GM19239 (cell line): ENCODE data around the gene MT1G.
"Not testable (repeated sequence)": the region's sequence is repeated elsewhere in the genome, so short reads cannot be mapped to it uniquely, and the experiment has no call there.

Experiments used
- DNase-seq: peaks from one replicate; pipeline ENCODE4 v3.0.0; 2011; ENCODE audit warnings: low spot score; ENCODE audit not compliant: insufficient read length
- FAIRE-seq: peaks from 2 replicates; lab custom pipeline; 2011; peaks lifted over from hg19 to GRCh38; lab: Jason Lieb, UNC

MT1G gene

DNA sequence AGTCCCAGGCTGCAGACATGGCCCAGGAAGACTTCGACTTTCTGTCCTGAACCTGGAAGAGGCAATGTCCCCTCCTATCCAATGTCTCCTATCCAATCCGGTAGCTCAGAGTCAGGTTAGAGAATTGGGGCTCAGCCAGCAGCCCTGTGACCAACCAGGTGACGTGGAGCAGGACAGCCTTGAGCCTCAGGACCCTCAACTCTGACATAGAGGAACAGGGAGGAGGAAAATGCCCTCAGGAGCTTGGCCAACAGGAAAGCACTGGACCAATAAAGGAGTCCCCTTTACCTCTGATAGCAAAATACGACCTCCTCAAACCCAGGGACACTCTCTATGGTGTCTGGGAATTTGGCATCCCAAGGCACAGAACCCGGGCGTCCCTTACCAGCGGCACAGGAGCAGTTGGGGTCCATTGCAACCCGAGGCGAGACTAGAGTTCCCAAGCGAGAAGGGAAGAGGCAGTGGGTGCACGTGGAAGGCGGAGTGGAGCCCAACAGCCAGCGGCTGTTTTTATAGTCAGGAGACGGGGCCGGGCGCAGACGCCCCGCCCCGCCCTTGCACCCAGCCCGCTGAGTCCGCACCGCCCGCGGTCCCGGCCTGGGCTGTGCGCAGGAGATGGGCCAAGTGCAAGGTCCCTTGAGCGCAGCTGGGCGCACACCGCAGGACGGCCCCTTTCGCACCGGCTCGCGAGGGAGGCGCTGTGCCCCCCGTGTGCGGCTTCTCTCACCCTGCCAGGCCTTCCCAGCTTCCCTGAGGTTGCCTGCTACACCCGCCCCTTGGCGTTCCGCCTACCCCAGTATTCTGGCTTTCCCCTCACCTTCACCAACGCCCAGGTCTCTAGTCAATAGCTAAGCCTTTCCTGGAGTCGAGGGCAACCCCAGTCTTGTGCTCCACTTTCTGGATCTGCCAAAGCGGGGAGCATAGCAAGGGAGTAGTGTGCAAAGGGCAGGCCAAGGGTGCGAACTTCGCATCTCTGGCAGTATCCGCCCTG, at the start of gene MT1G:
Gene MT1G, minus strand, starts transcription at position 485 of the 991 bp plus-strand sequence. Its CDS starts 72 bp downstream, at position 413.
- FAIRE-seq (no peak), DNase-seq (no peak)

DNA sequence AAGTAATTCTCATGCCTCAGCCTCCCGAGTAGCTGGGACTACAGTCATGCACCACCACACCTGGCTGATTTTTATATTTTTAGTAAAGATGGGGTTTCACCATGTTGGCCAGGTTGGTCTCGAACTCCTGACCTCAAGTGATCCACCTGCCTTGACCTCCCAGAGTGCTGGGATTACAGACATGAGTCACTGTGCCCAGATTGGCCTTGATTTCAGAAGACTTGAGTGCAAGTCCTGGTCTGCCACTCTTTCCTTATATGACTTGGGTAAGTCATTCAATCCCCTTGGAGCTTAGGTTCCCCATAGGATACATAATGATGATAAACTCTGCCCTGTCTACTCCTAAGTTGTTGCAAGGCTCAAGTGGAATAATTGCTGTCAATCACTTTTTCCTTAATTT, 49.7 kb upstream of the MT1G start:
- not testable (repeated sequence) for FAIRE-seq, DNase-seq

DNA sequence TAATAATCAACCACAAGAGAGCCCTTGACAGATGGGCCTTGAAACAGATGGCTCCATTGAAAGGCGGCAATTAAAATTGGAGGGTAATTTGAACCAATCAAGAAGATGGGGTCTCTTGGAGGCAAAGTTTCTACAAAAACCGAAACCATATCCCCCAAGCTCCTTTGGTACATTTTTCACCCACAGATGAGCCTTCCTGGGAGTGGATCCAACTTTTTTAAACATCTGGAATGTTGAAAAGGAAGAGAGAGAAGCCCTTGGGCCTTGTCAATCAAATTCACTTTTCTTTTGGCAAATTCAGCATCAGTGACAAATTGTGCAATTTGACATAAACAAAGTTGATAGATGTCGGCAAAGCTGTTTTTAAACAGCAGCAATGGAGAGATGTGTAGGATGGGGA, 48.9 kb upstream of the MT1G start:
- FAIRE-seq = no peak

DNA sequence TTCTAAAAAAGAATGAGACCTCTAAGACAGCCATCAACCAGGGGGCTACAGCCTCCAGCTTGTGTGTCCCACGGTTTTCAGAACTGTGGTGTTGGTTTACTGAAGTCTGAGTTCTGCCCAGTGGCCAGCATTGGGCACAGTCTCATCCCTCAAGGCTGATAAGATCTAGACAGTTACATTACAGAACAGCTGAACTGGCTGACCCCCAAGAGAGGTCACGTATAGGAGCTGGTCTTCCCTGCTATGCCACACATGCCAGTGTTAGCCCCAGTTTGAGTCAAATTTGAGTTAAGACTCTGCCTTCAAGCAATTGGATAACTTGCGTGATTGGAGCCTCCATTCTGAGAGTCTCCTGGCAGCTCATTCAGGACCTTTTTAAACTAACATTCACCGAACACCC, 47.3 kb upstream of the MT1G start:
- DNase-seq (no peak), FAIRE-seq (no peak)

More for the DNA sequence above, 48.9 kb upstream of the MT1G start:
- DNase-seq = no peak

DNA sequence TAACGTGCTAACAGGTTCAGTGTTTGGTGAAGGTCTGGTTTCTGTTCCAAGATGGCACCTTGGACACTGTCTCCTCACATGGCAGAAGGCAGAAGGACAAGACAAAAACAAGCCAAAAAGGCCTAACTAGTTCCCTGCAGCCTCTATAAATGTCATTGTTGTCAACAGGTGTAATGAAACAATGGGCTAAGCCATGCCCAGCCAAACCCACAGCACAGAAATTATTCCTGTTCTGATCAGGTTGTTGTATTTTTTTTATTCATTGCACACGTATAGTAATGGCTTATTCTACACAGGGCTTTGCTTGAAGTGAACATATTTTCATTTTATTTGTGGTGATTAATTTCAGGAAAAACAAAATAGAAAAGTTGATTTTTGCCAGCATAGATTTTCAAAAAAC, 45.9 kb upstream of the MT1G start:
- DNase-seq = no peak
- FAIRE-seq = no peak

DNA sequence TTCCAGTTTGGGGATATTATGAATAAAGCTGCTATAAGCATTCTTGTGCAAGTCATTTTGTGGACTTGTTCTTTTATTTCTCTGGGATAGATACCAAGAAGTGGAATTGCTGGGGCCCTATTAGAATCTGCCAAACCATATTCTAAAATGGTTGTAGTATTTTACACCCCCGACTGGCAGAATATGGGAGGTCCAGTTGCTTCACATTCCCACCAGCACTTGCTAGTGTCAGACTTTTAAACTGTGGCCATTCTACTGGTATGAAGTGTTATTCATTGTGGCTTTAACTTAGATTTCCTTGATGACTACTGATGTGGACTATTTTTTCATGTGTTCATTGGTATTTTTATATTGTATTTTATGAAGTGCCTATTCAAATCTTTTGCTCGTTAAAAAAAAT, 44.0 kb upstream of the MT1G start:
- FAIRE-seq (no peak), DNase-seq (no peak)

DNA sequence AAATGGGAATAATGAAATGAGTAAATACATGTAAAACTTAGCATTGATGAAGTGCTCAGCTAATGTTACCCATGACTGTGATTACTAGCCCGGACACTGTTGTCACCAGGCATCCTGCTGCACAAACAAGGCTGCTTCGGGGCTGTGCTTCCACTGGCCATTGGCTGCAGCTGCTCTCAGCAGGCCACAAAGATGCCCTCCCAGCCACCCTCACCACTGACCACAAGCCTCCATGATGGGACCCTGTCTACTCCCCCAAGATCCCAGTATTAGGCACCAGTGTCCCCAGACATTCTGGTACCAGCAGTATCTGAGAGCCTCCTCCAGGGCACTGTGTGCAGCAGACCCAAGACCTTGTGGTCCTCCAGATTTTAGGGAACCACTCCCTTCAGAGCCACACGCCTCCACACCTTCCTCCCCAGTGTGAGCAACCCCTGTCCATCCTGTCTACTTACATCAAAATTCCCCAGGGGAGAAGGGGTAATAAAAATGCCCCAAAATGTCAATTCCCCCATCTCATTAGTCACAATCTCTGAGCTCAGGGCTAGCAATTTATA, 42.4 kb upstream of the MT1G start:
- no peak for FAIRE-seq
- DNase-seq = no peak

DNA sequence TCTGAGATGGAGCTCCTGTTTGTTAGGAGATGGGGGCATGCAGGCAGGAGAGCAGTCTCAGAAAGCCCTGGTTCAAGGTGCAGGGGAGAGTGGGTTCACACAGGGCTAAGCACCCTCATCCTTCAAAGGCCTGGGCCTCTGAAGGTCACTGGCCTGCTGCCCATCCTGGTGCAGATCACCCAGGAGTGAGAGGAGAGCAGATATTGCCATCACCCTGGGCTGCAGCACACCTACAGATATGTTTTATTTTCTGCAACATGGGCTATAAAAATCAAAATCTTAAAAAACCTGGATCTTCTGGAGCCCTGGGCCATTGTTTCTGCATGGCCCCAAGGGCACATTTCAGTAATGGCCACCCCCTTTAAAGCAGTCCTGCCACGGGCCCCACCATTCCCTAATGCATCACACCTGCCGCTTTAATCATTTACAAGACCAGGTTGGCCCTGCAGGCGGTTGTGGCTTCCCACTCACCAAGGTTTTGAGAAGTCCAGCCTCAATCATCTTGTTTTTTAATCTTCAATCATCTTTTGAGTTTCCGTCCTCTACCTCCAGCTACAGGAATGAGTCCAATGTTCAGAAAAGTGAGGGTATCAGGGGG, 41.7 kb upstream of the MT1G start:
- DNase-seq (no peak), FAIRE-seq (no peak)

DNA sequence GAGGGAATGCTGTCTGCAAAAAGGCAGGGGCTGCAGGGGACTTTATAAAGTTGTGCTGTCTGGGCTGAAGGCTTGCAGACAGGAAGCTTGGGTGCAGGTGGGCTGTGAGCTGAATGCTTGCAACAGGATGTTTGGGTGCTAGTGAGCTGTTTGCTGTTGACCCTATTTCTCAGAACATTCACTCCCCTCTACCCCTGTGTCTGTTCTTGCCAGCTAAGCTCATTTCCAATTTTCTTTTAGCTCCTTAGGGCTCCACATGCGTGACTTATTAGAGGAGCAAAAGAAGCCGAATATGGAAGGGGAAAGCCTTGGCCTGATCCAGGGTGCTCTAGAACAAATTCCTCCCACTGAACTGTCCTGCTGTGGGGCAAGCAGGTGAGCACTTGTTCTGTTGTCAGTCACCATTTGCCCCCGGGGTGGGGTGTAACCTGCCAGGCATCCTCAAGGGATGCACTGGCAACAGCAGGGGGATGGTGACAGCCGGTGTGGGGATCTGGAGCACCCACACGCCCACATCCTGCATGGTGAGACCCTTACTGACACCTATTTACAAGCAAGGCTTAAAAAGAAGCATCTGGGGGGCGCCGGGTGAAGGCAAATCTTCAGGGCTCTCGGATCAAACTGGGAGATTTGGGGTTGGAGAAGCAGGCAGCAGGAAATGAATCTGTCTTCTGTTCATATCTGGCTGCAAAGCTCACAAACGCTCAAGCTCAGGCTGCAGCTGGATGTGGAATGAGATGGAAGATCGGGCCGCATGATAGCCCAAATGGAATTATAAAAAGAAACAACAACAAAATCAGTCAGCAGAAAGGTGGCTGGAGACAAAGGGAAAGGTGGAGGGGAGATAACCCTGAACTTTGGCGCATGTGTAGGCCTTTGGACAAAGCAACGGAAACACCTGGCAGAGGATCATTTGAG, 40.9 kb upstream of the MT1G start:
- DNase-seq = no peak
- no peak for FAIRE-seq

DNA sequence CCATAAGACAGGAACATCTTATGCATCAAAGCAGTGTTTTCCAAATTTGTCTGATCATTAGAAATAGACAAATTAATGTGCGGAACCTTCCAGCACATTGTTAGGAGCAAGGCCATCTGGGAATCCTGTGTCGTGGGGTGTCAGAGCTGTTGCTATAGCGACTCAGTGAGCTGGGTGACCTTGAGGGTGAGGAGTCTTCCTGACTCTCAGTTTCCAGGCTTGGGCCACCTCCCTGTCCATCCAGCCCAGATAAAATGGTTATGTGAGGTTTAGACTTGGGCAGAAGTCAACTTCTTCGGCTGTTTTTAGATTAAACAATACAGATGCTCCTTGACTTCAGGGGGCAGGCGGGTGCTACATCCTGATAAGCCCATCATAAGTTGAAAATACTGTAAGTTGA, 35.0 kb upstream of the MT1G start:
- no peak for DNase-seq
- no peak for FAIRE-seq

DNA sequence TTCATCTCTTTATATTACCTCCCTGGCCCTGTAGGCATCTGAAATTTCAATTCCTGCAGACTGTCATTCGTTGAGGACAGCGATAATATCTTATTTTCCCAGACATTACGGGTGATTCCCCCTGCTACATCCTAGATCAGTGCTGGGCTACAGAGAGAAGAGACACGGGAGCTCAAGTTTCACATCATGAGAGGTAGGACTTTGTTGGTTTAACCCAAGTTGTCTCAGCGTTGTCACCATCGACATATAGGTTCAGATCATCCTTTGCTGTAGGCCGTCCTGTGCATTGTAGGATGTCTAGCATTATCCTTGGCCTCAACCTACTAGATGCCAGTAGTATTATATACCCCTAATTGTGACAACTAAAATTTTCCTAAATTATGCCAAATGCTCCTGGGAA, 33.7 kb upstream of the MT1G start:
- FAIRE-seq (no peak), DNase-seq (no peak)

DNA sequence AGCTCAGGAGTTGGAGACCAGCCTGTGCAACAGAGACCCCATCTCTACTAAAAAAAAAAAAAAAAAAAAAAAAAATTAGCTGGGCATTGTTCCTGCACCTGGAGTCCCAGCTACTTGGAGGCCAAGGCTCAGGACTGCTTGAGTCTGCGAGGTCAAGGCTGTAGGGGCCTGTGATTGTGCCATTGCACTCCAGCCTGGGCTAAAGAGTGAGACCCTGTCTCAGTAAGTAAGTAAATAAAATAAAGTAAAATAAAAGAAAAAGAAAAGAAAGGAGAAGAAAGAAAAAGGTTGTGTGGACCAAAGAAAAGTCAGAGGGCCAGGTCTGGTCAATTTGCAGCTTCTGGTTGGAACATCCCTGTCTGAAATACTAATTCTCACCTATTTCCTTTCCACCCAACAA, 32.8 kb upstream of the MT1G start:
- DNase-seq (no peak), FAIRE-seq (no peak)

DNA sequence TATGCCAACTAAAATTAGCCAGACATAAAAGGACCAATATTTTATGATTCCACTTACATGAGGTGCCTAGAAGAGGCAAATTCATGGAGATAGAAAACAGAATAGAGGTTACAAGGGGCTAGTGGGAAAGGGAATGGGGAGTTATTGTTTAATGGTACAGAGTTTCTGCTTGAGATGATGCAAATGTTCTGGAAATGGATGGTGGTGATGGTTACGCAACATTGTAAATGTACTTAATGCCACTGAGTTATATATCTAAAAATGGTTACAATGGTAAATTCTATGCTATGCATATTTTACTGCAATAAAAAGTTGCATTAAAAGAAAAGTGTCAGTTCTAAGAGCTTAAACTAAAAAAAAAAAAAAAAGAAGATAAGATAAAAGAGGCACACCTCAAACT, 32.3 kb upstream of the MT1G start:
- FAIRE-seq (no peak), DNase-seq (no peak)

DNA sequence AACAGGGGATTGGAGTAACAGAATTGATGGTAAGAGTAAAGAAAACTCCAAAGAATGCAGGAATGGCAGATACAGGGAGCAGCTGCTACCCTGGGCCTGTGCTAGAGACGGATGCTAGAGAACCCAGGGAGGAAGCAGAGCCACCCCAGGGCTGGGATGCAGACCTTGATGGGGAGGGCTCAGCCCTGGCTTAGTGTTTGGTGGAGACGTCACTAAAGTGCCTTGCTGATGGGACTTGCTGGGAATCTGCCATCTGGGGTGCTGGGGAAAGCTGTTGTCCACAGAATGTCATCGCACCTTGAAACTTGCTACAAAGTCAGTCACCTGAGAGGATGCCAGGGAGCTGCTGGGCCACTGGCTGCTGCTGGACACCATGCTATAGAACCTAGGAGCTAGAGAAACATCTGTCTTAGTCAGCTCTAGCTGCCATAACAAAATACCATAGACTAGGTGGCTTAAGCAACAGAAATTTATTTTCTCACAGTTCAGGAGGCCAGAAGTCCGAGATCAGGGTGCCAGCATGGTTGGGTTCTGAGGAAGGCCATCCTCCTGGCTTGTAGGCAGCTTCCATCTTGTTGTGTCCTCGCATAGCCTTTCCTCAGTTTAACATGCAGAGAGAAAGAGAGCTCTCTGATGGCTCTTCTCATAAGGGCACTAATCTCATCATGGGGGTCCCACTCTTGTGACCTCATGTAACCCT, 29.7 kb upstream of the MT1G start:
- FAIRE-seq = no peak
- no peak for DNase-seq

DNA sequence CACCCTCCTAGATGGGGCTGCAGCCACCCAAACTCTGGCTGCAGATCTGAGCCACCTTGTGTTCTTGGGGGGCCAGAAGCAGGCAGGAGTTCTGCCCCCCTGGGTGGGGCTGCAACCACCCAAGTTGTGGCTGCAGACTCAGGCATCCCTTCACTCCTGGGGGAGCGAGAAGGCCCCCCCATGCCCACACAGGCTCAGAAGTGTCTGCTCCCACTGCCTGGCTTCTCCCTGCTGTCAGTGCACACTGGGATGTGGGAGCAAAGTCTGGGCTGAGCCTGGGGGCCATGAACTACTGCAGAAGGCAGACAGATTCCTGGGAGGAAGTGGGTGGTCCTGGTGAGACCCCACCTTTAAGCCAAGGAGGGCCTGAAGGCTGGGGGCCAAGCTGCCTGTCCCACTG, 27.4 kb upstream of the MT1G start:
- DNase-seq (no peak), FAIRE-seq (no peak)

DNA sequence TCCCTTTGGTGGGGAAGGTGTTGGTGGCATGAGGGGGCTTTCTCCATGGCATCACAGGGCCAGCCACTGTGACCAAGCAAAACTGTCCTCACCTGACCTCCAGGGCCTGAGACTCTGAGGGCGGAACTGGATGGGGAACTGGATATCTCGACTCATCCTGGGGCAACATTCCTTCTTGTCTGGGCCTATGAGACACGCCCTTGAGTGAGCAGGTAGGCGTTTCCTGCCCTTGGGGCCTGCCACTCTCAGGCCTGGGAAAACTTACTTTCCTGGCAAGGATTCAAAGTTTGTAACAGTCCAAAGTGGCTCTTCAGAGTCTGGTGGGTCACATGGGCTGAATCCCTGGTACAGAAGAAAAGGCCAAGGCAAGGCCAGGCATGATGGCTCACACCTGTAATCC, 24.0 kb upstream of the MT1G start:
- DNase-seq = no peak
- no peak for FAIRE-seq

DNA sequence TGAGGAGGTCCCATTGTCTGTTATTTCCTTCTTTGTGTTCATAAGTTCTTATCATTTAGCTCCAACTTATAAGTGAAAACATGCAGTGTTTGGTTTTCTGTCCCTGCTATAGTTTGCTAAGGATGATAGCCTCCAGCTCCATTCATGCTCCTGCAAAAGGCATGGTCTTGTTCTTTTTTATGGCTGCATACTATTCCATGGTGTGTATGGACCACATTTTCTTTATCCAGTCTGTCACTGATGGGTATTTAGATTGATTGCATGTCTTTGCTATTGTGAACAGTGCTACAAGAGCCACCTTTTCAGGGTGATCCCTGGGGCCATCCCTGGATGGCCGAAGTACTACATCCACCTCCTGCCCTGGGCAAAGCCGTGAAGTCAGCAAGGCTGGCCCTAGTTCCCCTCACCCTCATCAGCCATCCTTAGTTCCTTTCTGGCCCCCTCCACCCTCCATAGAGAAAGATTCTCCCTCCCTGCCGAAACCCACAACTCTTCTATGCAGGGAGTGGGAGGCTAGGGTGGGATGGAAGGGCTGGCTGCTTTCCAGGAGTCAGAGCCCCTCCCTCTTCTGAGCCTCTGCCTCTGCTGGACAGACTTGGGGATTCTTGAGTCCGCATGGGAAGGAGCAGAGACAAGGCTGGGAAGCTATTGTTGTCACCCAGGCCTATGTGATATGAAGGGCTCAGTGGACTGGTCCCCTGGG, 22.7 kb upstream of the MT1G start:
- no peak for DNase-seq
- FAIRE-seq = no peak

DNA sequence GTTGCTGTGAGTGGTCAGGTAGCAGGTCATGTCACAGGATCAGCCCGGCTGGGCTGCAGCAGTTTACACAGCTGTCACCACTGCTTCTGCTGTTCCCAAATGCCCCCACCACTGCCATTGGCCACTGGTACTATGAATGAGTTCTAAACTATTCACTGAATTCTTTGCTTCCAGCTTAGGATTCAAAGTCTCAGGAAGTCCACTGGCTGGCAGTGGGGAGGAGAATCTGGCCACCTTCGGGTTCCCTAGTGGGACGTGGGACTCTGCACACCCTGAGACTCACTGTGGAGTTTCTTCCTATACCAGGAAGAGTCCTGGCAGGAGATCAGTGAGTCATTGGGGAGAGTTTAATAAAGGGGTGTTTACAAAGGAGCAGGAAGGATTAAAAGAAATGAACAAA, 21.3 kb upstream of the MT1G start:
- DNase-seq (no peak), FAIRE-seq (no peak)

DNA sequence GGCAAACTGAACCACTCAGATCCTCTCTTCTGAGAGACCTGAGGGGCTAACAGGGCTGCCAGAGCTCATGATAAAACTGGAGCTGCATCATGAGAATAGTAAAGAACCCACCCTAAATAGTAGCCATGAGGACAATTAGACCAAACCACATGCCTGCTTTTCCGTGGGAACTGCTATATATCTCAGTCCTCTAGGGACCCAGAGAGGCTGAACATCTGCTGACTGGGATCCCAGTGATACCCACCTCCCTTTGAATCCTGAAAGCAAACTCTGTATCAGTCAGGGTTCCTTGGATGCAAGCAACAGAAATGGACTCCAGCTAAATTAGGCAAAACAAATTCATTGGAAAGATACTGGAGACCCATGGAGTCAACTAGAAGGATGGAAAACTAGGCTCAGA, 20.9 kb upstream of the MT1G start:
- DNase-seq (no peak), FAIRE-seq (no peak)
